Measurements from ENCODE around the gene BCR. TPM values are rescaled to one million over a fixed set of nuclear protein-coding genes. Genes with fewer than 3 reads are reported as not detected.

Gene BCR
- total and polyA plus RNA-seq, 2 of the 8 experiments (the other 6 are each of a cell fraction or from before 2014, with no cell fraction given): 66.7 to 130 TPM

GRCh38 chr22:23282516-23282915 is 102.2 kb downstream of the BCR start:
- Histone ChIP-seq H3K36me3 (ENCODE audit: control insufficient read depth in 2 of 4, insufficient read depth in 4 of 4, low read length in 3 of 4) (peaks cover 6 to 50% (median 12%) of the 10 kb centered on the region in 4 experiments; a peak in 7 of 8 replicates), H2BK120ac (replicated peaks; ENCODE audit: low read depth, low read length) (no peak overlapping the region), H3K27me3 (replicated peaks in 1 of 4; ENCODE audit: control insufficient read depth in 3 of 4, extremely low read depth in 1 of 4, insufficient read depth in 3 of 4, low read length in 3 of 4) (no peaks in the 10 kb centered on the region), H2BK5ac (ENCODE audit: low read depth, low read length) (no peak overlapping the region), H2BK12ac (ENCODE audit: low read depth, low read length) (no peak overlapping the region), H2BK20ac (ENCODE audit: low read length) (no peak overlapping the region), H3K23ac (ENCODE audit: insufficient read length) (no peak overlapping the region), H3K9ac (replicated peaks in 1 of 4; ENCODE audit: extremely low read depth in 1 of 4, low read depth in 3 of 4, low read length in 3 of 4) (no peak overlapping the region), H2BK15ac (ENCODE audit: low read length) (no peak overlapping the region), H2AFZ (ENCODE audit: low read length) (no peak overlapping the region), H3K4me1 (replicated peaks in 1 of 4; ENCODE audit: control insufficient read depth in 3 of 4, insufficient read depth in 4 of 4, low read length in 3 of 4) (peaks cover 0 to 8% (median 1%) of the 10 kb centered on the region in 4 experiments; a peak in 4 of 7 replicates), H3K4me3 (ENCODE audit: extremely low read depth in 1 of 4, insufficient read depth in 2 of 4, low read depth in 3 of 4, low read length in 4 of 4) (no peak overlapping the region), H3K27ac (ENCODE audit: low read depth, low read length) (no peak overlapping the region), H3K56ac (replicated peaks; ENCODE audit: insufficient read length, low read depth, low read length) (no peak overlapping the region), H4K8ac (ENCODE audit: extremely low read depth, insufficient read depth, low read length) (no peak overlapping the region), H3K4ac (replicated peaks; ENCODE audit: insufficient read length, low read depth, low read length) (no peak overlapping the region), H3K4me2 (ENCODE audit: insufficient read depth in 1 of 2, low read depth in 2 of 2, low read length in 2 of 2) (no peak overlapping the region), H4K5ac (ENCODE audit: insufficient read length, low read depth, low read length) (no peak overlapping the region), H2AK5ac (ENCODE audit: low read depth, low read length) (no peak overlapping the region), H3K18ac (ENCODE audit: extremely low read depth, low read length) (no peak overlapping the region), H3K14ac (ENCODE audit: insufficient read length) (no peak overlapping the region), H4K20me1 (replicated peaks in 1 of 2; ENCODE audit: control insufficient read depth in 1 of 2, insufficient read depth in 2 of 2, low read length in 2 of 2) (peaks cover 9 to 30% of the 10 kb centered on the region in 2 experiments), H3K23me2 (ENCODE audit: low read depth, low read length) (no peaks in the 10 kb centered on the region), H4K91ac (replicated peaks; ENCODE audit: insufficient read length, low read length) (no peak overlapping the region), H3K79me1 (ENCODE audit: low read depth, low read length) (no peaks in the 10 kb centered on the region), H3K9me3 (ENCODE audit: insufficient read depth in 2 of 2, low read depth in 1 of 2, low read length in 1 of 2) (no peaks in the 10 kb centered on the region), H3K79me2 (ENCODE audit: control insufficient read depth in 1 of 2, insufficient read depth in 2 of 2, low read length in 2 of 2) (no peaks in the 10 kb centered on the region; a peak in 1 of 4 replicates)
- DNase-seq (ENCODE audit: low read depth in 1 of 2, low spot score in 2 of 2) (no peak), FAIRE-seq (no peak)
- CTCF ChIA-PET (ENCODE audit: partially characterized antibody): interaction anchor here (0.6 to 13.6 kb wide), 37 partner anchors 8 to 818 kb away, joined by 3 to 249 read pairs (median 4); partner anchors contain the start of genes BCR and RAB36
- POLR2A ChIA-PET (ENCODE audit: partially characterized antibody): interaction anchor here (1.2 to 1.9 kb wide), 3 partner anchors 11 to 102 kb away, joined by 3 to 9 read pairs (median 9); partner anchors contain the start of gene BCR
- 96% methylated on average over 10 of the region's 10 CpGs; no CpG with 5 or more reads in 1 of the 2 experiments for WGBS, 2 experiments (ENCODE audit: extremely low coverage in 1 of 2, insufficient coverage in 1 of 2, insufficient read length in 1 of 2, insufficient replicate concordance in 2 of 2, low coverage in 1 of 2, low lambda C conversion rate in 2 of 2, missing lambda C conversion rate in 1 of 2)
- TF ChIP-seq RXRA (IDR thresholded peaks at IDR 0.05; ENCODE audit: insufficient read depth, low read depth, low read length): no peak
- TF ChIP-seq KDM5A (IDR thresholded peaks at IDR 0.05; ENCODE audit: low read length): no peak
- no peak for TF ChIP-seq HDAC6 (IDR thresholded peaks at IDR 0.05; ENCODE audit: low read depth, low read length)
- no peak for TF ChIP-seq CHD2 (IDR thresholded peaks at IDR 0.05; ENCODE audit: low read length)
- no peak for TF ChIP-seq CHD1 (IDR thresholded peaks at IDR 0.05; ENCODE audit: low read depth, low read length)
- no peak for TF ChIP-seq BCL11A (IDR thresholded peaks at IDR 0.05; ENCODE audit: low read depth in 2 of 2, low read length in 2 of 2)
- TF ChIP-seq CEBPB (IDR thresholded peaks at IDR 0.05; ENCODE audit: low read depth, low read length): no peak
- TF ChIP-seq POU5F1 (IDR thresholded peaks at IDR 0.05; ENCODE audit: low read depth, low read length): no peak
- no peak for TF ChIP-seq TAF1 (IDR thresholded peaks at IDR 0.05; ENCODE audit: low read depth, low read length)
- TF ChIP-seq KDM1A (IDR thresholded peaks at IDR 0.05; ENCODE audit: borderline replicate concordance, low read length): no peak
- TF ChIP-seq SIX5 (IDR thresholded peaks at IDR 0.05; ENCODE audit: low read depth, low read length): no peak
- no peak for TF ChIP-seq TAF7 (optimal IDR thresholded peaks at IDR 0.05; ENCODE audit: borderline replicate concordance, low read depth, low read length)
- TF ChIP-seq USF2 (IDR thresholded peaks at IDR 0.05; ENCODE audit: low read length): no peak
- no peak for TF ChIP-seq GABPA (IDR thresholded peaks at IDR 0.05; ENCODE audit: borderline replicate concordance, insufficient read depth, low read length)

Measured in H1 (cell line).